ENCODE results near the gene DNM3.

DNM3 gene

DNA sequence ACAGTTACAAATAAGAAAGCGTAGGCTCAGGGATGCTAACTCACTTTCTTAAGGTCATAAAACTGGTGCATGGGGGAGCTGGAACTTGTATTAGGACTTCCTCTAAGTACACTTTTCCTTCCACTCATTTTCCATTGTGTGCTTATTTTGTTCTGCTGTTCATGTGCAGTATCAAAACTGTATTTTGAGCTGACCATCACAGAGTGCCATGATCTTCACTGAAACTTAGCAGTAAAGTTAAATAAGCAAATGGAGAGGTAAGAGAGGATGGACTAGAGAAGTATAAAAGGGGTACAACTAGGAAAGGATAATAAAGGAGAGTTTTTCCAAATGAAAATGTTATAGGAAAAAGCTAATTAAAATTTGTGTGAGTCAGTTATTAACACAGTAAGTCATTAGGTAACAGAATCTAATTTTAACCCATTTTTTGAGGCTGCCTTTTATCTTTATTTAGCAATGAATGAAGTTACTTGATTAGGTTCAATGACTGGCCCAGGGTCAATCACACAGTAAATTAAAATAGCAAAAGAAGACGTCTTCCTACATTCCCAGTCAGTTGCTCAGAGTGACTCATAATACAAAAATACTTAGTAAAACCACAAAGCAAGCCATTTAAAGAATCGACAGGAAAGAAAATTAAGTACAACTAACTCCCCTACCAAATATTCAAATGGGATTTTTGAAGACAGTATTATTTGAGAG lies 413.4 kb downstream of the DNM3 start:
- DNase-seq = no peak

DNA sequence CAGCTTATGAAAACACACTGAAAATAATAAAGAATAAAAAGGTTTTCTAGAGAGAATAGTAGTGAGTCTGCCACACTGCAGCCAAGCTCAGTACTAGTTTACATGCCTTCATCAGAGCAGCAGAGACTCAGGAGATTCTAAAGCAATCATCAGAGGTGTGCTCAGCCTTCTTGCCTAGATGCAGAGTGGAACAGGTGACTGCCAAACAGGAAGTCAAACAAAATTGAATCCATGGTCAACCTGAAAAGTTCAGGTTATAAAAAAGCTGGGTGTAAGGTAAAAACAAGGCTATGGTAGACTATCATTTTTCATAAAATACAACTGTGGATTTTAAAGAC lies 413.9 kb downstream of the DNM3 start:
- DNase-seq = no peak

DNA sequence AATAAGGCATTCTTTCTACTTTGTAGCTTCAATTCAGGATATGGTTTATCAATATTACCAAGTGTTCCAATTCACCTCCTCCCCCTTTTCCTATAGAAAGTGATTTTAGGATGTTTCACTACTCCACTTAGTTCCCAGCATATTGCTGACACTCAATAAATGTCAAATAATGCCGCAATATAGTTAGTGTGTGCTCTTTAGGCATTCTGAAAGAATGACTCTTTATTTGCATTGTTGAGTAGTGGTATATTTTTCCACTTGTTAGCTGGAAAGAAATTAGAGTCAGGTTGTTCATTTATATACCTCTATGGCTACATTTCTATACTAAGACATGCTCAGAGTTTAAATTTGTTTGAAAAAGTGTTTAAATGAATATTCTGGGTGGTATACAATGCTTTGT lies 424.6 kb downstream of the DNM3 start:
- DNase-seq = no peak

DNA sequence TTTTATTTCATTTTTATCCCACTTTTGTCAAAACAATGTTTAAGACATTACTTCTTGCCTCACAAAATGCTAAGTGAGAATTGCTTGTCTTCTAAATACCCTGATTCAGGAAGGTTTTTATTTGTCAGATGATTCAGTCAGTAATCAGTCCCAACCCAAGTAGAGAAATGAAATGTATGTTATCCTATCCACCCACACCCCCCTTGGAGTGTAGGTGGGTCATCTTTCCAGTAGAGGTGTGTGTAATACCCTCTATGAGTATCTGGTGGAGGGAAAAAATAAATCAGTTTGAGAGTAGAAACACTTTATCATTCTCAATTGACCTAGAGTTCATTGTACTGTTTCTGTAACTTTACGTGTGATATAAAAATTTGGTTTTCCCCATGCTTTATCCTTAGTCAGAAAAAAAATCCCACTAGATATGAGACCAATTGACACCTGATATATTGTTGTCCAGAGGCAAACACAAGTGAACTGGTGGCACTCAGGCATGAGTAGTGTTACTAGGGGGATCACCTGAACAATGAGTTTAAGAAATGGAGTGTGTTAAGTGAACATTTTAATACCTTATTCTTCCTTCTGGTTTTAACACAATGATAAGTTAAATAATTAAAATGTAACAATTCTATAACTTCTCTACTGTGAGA lies 425.4 kb downstream of the DNM3 start:
- DNase-seq = no peak

DNA sequence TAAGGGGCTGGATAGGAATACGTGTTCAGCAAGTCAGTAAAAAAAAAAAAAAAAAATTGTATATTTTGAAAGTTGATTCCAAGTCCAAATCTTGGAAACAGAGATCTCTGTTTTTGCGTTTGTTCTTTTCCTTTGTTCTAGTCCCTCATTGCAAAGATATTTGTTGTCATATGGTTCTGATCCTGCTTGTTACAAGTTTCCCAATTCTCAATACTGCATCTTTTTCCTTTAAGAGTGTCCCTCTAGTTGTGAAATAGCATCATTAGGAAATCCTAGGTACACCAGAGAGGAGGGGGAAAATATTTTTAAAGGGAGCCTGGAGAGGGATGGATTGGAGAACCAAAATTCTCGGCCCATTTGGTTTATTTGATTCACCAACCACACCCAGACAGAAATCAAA lies 426.9 kb downstream of the DNM3 start:
- DNase-seq = no peak

DNA sequence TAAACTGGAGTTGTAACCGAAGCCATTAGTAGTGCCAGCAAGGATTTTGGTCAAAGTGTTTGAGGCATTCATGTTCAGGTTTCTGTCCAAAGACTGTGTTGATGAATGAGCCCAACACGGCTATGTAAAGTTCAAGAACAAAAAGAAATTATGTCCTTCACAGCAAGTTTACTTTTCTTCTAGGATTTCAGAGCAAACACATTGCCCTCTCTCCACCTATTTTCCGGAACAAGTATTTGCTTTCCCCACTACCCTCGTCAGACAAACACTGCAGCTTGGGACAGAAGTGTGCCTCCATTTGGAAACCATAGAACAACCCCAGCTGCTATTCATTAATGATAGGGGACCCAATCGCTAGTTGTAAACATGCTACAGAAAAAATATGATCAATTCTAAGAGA lies 427.8 kb downstream of the DNM3 start:
- DNase-seq = no peak

DNA sequence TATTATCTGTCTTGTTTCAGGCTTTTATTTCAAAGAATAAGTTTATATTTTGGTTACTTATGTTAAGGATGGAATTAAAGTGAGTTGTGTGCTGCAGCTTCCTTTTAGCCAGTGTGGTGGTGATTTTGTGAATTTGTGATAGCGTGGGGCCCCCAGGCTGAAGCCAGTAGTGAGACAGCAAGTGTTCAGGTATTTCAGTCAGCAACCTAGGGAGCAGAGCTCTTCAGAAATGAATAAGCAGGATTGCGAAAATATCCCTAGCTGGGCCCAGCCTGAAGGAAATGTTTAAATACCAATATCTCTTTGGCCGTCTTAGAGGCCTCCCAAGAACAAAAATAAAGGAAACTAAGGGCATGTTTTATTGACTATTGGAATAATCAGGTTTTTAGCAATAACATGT lies 428.3 kb downstream of the DNM3 start:
- no peak for DNase-seq

DNA sequence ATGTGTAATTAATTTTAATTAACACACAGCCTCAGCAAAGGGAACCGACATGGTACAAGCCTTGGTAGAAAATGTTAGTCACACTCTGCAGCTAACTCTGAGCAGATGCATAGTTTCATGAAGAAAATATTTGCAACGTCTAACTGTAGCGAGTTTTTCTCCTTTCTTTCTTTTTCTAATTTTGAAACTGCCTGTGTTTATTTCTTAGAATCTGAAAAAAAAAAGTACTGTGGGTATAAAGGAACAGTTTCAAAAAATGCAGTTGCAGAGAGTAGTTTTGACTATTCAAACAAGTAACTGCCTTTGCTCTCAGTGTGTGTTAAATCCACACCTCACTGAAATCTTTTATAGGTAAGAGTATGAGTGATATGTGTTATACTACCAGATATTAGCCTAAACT lies 429.3 kb downstream of the DNM3 start:
- DNase-seq = no peak

DNA sequence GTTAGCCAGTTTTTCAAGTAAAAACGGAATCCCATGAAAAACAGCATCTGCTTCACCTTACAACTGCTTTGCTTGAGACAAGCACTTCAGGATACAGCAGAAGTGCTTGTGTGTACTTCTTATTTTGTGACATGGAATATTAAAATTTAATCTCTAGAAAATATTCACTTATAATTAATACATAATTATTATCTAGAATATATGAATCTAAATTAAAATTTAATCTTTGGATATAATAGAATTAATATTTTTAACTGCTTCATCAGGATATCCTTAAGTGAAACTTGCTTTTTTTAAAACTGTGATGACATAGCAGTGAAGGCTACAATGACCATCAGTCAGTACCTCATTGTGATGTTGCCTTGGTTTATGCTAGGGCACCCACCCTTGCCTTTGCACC lies 430.8 kb downstream of the DNM3 start:
- no peak for DNase-seq

DNA sequence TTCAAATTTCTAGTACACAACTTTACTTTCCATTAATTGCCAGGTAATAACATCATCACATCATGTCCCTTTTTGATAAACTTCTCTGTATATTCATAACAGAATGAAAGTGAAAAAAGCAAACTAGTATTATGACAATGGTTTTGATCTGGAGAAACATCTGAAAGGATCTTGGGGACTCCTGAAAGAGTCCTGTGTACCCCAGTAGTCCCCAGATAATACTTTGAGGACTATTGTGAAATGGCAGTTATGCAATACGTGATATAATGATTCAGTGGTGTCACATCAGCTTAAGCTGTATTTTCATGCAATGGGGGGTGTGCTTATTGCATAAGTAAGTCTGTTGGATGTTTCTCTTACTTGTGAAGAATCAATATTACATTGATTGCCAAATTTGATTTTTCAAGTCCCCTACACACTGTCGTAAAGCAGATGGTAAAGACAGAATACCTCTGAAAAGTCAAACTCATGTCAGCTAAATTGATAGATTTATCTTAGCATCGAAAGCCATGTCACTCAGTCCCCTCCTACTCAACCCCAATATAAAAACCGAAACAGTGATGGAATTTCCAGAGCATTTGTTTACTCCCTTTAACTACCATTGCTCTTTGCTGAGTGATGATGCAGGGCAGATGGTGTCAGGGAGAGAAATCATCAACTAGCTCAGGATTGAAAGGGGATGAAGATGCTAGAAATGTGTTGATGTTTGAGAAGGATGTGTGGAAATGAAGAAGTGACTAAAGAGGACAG lies 432.5 kb downstream of the DNM3 start:
- DNase-seq = no peak

DNA sequence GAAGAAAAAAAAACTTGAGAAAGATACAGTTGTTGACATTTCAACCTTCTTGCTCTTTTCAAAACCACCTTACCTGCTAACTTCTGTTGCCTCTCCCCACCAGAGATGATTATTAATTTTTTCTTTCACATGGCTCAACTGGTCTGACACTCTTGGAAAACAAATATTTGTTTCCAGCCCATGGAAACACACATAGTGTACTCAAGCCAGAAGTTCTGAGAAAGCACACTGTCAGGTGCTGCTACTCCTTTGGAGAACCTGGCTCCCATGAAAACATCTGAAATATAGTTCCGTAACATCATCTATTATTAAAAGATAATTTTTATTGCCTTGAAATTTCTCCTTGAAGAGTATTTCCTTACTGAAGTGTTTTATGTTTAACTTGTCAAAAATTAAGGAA lies 434.2 kb downstream of the DNM3 start:
- no peak for DNase-seq

DNA sequence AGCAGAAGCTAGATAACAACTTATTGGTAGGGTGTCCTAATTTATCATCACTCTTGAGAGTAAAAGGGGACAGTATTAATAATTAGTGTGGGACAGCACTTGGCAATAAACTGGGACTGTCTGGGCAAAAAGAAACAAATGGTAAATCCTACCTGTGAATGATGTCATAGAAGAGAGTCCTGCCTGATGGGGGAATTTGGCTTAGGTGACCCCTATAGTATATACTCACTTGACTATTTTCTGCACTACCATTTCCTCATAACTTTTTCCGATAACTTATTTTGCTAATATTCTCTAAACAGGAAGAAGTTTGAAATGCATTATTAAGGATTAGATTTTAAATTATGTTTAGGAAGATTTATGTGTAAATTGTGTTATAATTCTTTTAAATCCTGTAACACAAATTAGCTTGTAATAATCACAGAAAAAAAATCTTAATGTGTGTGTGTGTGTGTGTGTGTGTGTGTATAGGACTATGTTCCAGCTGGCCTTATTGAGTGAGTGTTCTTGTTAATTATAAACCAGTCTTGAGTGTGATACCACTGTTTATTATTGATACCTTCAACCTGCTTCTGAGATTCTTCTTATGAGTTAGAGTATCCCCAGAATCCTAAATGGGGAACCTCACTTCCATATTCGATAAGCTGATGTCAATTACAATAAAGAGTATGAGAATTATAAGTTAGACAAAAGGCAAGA lies 435.0 kb downstream of the DNM3 start:
- DNase-seq = no peak

DNA sequence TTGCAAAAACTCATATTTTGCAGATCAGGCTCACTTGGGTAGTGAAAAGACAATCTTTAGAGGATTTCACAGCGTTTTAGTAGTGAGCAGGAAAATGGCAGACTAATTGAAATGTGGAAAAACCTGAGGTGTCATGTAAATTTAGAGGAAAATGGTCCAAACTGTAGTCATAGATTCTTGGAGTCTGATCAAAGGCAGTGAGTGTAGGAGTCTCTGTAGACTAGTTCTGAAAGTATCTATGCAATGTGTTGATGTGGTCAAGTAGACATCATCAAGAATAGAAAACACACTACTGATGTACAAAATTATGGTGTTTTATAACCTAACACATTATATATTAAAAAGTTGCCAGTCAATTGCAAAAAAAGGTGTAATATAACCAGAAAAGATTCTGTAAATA lies 436.0 kb downstream of the DNM3 start:
- DNase-seq = no peak

DNA sequence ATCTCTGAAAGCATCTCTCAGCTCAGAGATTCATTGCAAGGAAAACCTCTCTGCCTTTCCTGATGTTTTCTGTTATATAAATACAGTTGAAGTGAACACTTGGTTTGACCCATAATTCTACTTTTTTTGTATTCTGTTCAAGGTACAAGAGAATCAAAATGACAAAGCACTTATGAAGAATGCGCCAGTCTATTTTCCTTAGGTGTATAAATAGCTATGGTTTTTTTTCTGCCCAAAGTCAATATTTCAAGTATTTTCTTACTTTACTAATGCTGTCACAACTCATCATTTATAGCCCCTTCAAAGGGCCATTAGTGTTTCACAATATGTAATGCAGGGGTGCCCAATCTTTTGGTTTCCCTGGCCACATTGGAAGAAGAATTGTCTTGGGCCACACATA lies 436.7 kb downstream of the DNM3 start:
- no peak for DNase-seq

DNA sequence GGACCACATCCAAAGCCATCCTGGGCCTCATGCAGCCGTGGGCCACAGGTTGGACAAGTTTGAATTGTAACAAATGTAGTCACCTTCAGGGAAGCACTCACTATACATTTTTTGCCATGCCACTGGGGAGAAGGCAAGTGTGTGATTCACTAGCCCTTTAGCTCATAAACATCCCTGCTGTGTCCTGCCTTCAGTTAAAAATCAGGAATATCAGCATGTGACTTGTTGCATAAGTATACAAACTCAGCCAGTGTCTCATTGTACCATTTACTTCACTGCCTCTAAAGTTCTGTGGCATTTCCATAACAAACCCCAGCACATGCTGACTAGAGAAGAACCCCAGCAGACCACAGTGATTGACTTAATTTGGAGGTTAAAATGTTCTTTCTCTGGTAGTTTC lies 437.2 kb downstream of the DNM3 start:
- no peak for DNase-seq

DNA sequence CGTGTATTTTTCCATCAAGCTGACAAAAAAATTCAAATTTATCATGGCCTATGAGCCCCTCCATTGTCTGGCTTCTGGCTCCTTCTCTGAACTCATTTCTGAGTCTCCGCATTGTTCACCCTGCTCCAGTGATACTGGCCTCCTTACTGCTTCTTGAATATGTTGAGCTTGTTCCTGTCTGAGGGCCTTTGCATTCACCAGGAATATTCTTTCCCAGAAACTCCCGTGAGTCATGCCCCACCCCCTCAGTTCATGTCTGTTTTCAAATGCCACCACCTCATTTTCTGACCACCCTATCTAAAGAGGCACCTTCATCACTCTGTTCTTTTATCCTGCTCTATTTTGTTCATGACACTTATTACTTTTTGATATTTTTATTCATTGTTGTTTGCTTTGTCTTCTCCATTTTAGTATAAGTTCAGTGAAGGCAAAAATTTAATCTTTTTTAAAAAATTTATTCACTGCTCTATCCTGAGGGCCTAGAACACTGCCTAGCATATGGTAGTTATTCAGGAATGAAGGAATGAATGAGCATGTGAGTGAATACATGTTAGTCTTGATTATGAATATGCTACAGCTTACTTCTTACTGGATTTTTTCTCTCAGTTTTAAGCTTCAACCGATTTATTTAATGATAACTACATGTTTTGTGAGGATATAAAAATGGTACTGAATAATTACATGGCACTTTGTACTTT lies 438.8 kb downstream of the DNM3 start:
- DNase-seq = no peak

DNA sequence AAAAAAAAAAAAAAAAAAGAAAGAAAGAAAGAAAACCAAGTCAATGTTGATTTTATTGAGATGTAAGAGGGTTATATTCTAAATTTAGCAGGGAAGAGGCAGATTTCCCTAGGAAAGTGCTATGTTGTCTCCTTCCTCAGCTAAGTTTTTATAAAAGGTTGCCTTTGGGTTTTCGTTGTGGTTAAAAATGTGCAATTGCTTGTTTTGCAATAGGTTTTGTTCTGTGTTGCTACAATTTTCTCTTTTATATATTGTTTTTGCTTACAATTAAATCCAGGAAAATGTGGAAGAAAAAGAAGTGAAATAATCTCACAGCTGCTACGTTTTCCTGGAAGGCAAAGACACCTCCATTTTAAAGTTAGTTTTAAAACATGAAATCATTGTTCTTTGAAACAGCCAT lies 442.5 kb downstream of the DNM3 start:
- no peak for DNase-seq

DNA sequence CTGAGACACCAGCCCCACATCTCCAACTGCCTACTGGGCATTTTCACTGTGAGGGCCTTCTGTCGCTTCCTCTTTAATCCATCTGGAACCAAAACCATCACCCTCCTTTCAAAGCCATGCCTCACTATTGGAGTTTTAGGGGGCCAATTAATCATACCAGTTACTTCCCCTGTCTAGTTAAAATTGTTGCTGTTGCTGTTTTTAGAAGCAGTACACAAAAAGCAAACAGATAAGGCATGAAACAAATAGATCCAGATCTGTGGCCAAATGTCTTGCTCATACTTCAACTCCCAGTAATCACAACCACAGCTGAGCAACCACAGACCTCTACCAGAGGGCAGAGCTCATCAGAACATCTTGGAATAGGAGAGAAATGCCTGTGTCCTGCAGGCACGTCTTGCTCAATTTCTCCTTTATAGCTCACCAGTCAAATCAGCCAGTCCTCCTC lies 445.4 kb downstream of the DNM3 start:
- no peak for DNase-seq

DNA sequence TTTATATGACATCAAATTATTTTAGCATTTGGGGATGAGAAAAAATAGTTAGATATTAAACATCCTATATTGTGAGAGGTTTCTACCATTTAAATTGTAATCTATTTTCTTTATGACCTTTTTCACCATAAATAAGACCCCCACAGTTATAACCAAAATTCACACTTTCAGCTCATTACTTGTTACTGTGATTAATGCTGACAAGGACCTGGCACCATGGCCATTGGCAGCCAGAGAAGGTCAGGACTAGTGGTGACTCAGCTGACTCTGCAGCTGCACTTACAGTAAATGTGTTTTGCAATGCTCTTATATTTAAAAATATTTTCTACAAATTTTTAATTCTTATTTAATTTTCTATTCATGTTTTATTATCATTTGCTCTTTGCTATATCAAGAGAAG lies 445.9 kb downstream of the DNM3 start:
- DNase-seq = no peak

DNA sequence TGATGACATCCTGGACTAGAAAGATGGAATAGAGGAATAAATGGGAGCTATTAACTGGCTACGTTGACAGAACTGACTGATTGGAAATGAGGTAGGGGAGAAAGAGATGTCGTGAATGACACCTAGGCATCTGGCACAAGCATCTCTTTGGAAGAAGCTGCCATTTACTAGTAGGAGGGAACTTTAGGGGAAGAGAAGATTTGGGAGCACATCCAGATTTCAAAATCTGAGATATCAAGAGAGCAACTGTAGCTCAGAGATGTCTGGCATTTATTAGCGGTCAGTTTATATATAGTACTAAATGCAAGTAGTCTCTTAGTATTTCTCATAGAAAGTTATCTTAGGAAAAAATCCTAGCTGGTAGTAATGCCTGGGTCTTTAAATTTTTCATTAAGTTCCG lies 447.3 kb downstream of the DNM3 start:
- no peak for DNase-seq

DNA sequence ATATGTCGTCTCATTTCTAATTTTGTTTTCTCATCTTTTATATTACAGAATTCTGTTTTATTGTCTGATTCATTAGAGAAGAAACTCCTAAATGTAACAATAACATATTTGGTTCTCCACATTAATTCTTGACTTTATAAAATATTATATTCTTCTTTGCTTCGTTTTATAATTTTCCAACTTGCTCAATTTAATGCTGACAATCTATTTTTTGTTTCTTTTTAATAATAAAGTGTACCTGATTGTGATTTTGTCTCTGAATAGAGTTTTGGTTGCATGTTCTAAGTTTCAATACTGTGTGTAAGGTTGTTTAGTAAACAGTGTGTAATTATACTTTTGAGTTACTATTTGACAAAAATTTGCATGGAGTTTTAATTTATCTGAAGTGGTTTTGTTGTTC lies 448.1 kb downstream of the DNM3 start:
- no peak for DNase-seq

DNA sequence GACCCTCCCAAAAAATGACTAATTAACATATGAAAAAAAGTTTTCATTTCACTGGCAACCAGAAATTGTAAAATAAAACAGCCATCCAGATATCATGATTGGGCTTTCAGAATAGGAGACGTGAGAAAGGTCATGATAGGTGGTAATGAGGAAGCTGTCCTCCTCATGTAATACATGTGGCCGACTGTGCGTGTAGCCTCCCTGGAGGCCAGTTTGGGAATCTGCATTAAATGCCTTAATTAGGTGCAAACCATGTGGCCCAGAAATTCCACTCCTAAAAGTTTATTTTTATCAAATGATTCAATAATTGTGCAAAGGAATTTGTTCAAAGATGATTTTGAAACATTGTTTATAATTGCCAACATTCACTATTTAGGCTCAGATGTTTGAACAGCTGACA lies 451.5 kb downstream of the DNM3 start:
- DNase-seq = no peak

DNA sequence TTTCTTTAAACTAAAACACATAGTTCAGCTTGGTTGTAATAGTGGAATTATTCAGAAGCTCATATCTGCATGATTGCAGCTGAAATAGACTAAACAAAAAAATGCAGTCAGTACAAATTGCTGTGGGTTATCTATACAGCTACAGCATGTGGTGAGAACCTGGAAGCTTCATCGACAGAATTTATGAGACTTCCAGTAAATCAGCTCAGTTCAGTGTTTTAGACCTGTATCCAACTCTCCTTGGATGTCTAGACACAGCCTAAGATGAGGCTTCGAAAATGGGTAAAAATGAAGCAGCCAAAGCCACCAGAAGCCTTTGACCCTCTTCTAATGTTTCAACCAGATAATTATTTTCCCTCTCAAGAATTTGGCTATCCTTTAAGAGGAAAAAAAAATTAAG lies 452.1 kb downstream of the DNM3 start:
- no peak for DNase-seq

Data from activated CD4-positive, alpha-beta T cell treated with anti-CD3 and anti-CD28 coated beads for 1 hour (primary cell).